EH (cell line): ENCODE data around the gene TFPT.
A peak's percentile ranks its signal among the peaks of the same experiment; 100 is the strongest.
"Not testable (repeated sequence)": the region's sequence is repeated elsewhere in the genome, so short reads cannot be mapped to it uniquely, and the experiment has no call there.

Source experiments
- DNase-seq: peaks from one replicate; pipeline ENCODE4 v3.0.0-alpha.2; 2015; ENCODE audit warnings: low read depth

The TFPT gene

GRCh38 chr19:54123682-54124081 is 8.2 kb upstream of the TFPT start:
- no peak for DNase-seq

GRCh38 chr19:54121259-54121658 is 5.8 kb upstream of the TFPT start:
- no peak for DNase-seq

- peak; percentile 61 for DNase-seq
Observed at GRCh38 chr19:54114340-54115108, 933 bp downstream of the TFPT start.

- DNase-seq: no peak
Observed at GRCh38 chr19:54109651-54110050, 5.8 kb downstream of the TFPT start.

GRCh38 chr19:54108496-54108895 is 7.0 kb downstream of the TFPT start:
- no peak for DNase-seq

- no peak for DNase-seq
Observed at GRCh38 chr19:54107876-54108490, 7.5 kb downstream of the TFPT start.

GRCh38 chr19:54106716-54107115 is 8.7 kb downstream of the TFPT start:
- DNase-seq: no peak

- no peak for DNase-seq
Observed at GRCh38 chr19:54105796-54106195, 9.7 kb downstream of the TFPT start.

GRCh38 chr19:54104998-54105715 is 10.3 kb downstream of the TFPT start:
- DNase-seq: no peak

GRCh38 chr19:54102421-54103169 is 12.9 kb downstream of the TFPT start, which contains the start of gene NDUFA3:
Gene NDUFA3, plus strand, starts transcription at chr19:54102855. Its CDS starts 24 bp downstream, at chr19:54102879.
- DNase-seq: peak; percentile 98

GRCh38 chr19:54100561-54100960 is 14.9 kb downstream of the TFPT start, which contains the start of gene OSCAR:
Gene OSCAR, minus strand, starts transcription at chr19:54100803. Its CDS starts 11 bp downstream, at chr19:54100792.
- peak; percentile 11 for DNase-seq

- DNase-seq: not testable (repeated sequence)
Observed at GRCh38 chr19:54099903-54100255, 15.6 kb downstream of the TFPT start.

GRCh38 chr19:54099190-54099902 is 16.1 kb downstream of the TFPT start:
- DNase-seq: no peak

GRCh38 chr19:54096617-54097106 is 18.8 kb downstream of the TFPT start:
- peak; percentile 48 for DNase-seq

GRCh38 chr19:54095859-54096616 is 19.4 kb downstream of the TFPT start:
- DNase-seq: peak; percentile 50

- no peak for DNase-seq
Observed at GRCh38 chr19:54095136-54095858, 20.2 kb downstream of the TFPT start.

GRCh38 chr19:54094426-54095000 is 20.9 kb downstream of the TFPT start:
- DNase-seq: no peak

GRCh38 chr19:54084410-54084809 is 31.0 kb downstream of the TFPT start:
- no peak for DNase-seq

- no peak for DNase-seq
Observed at GRCh38 chr19:54081032-54081431, 34.4 kb downstream of the TFPT start, which contains the start of gene TARM1. Gene TARM1, minus strand, starts transcription at chr19:54081365. Its CDS starts 25 bp downstream, at chr19:54081340.
